Stomach smooth muscle (tissue), 2 donors: ENCODE measurements around the gene CDK12.
"Not testable (repeated sequence)": the region's sequence is repeated elsewhere in the genome, so short reads cannot be mapped to it uniquely, and the experiment has no call there.

Experiments
- H3K27ac ChIP-seq: one replicate; pipeline ENCODE4 v1.7.0; 2013; ENCODE audit warnings: mild to moderate bottlenecking, low read length, inconsistent platforms
- H3K27me3 ChIP-seq, 2 donors: one replicate each; pipeline ENCODE4 v1.7.0; 2013; ENCODE audit warnings: low read length in 2 of 2; ENCODE audit not compliant: insufficient read depth in 2 of 2, control insufficient read depth in 1 of 2
- H3K36me3 ChIP-seq, 2 donors: one replicate each; pipeline ENCODE4 v1.7.0; 2013; ENCODE audit warnings: low read length in 2 of 2; ENCODE audit not compliant: control insufficient read depth in 2 of 2, insufficient read depth in 2 of 2
- H3K4me1 ChIP-seq: one replicate; pipeline ENCODE4 v1.7.0; 2013; ENCODE audit warnings: low read length; ENCODE audit not compliant: control insufficient read depth, insufficient read depth
- H3K4me3 ChIP-seq, 2 donors: one replicate each; pipeline ENCODE4 v1.7.0; 2013; ENCODE audit warnings: low read length in 2 of 2
- H3K9ac ChIP-seq, 2 donors: one replicate each; pipeline ENCODE4 v1.7.0; 2013; ENCODE audit warnings: low read length in 2 of 2, mild to moderate bottlenecking in 1 of 2
- H3K9me3 ChIP-seq, 2 donors: one replicate each; pipeline ENCODE4 v1.7.0; 2013; ENCODE audit warnings: low read length in 2 of 2; ENCODE audit not compliant: control insufficient read depth in 2 of 2
- donor health status: healthy.
- donor health status: Pancreatic carcinoma.

The CDK12 gene

GRCh38 chr17:39462631-39463375 lies 1.5 kb downstream of the CDK12 start:
- Histone ChIP-seq H3K4me1 (peaks cover 9% of the 10 kb centered on the region), H3K27me3 (no peaks in the 10 kb centered on the region), H3K9ac (peak overlapping the region; percentile 98 to 99), H3K27ac (peak overlapping the region; percentile 81), H3K4me3 (peak overlapping the region; percentile 96 to 99), H3K36me3 (no peaks in the 10 kb centered on the region), H3K9me3 (no peaks in the 10 kb centered on the region)

GRCh38 chr17:39464639-39465181 lies 3.4 kb downstream of the CDK12 start:
- H3K36me3 ChIP-seq, H3K4me1 ChIP-seq, H3K9ac ChIP-seq, H3K27me3 ChIP-seq, H3K9me3 ChIP-seq, H3K27ac ChIP-seq: not testable (repeated sequence)
- H3K4me3 ChIP-seq = peak overlapping the region; percentile 96 to 99

- peaks cover 7 to 11% of the 10 kb centered on the region in 2 donors for H3K36me3 ChIP-seq
- not testable (repeated sequence) for H3K9me3 ChIP-seq, H3K27me3 ChIP-seq, H3K9ac ChIP-seq, H3K4me3 ChIP-seq, H3K27ac ChIP-seq, H3K4me1 ChIP-seq
Measured at GRCh38 chr17:39468610-39469009, 7.3 kb downstream of the CDK12 start.

GRCh38 chr17:39473310-39473709 lies 12.0 kb downstream of the CDK12 start:
- Histone ChIP-seq H3K27me3 (no peaks in the 10 kb centered on the region), H3K4me3 (no peak overlapping the region), H3K36me3 (peaks cover 11 to 12% of the 10 kb centered on the region in 2 donors), H3K9me3 (no peaks in the 10 kb centered on the region), H3K4me1 (no peaks in the 10 kb centered on the region), H3K27ac (no peak overlapping the region), H3K9ac (no peak overlapping the region)

- H3K4me1 ChIP-seq, H3K27ac ChIP-seq, H3K36me3 ChIP-seq, H3K9me3 ChIP-seq, H3K9ac ChIP-seq, H3K4me3 ChIP-seq, H3K27me3 ChIP-seq: not testable (repeated sequence)
Measured at GRCh38 chr17:39479631-39480030, 18.3 kb downstream of the CDK12 start.

GRCh38 chr17:39483506-39483905 lies 22.2 kb downstream of the CDK12 start:
- Histone ChIP-seq H3K9ac (no peak overlapping the region), H3K4me1 (no peaks in the 10 kb centered on the region), H3K4me3 (no peak overlapping the region), H3K27me3 (no peaks in the 10 kb centered on the region), H3K27ac (no peak overlapping the region), H3K9me3 (no peaks in the 10 kb centered on the region), H3K36me3 (peaks cover 2 to 4% of the 10 kb centered on the region in 2 donors)

- H3K9ac ChIP-seq = no peak overlapping the region
Measured at GRCh38 chr17:39484178-39484577, 22.9 kb downstream of the CDK12 start.

GRCh38 chr17:39485555-39485954 lies 24.3 kb downstream of the CDK12 start:
- Histone ChIP-seq H3K9ac (no peak overlapping the region), H3K36me3 (peaks cover 3 to 6% of the 10 kb centered on the region in 2 donors), H3K9me3 (no peaks in the 10 kb centered on the region), H3K27ac (no peak overlapping the region), H3K27me3 (no peaks in the 10 kb centered on the region), H3K4me1 (no peaks in the 10 kb centered on the region), H3K4me3 (no peak overlapping the region)

More at GRCh38 chr17:39484178-39484577, 22.9 kb downstream of the CDK12 start:
- Histone ChIP-seq H3K36me3 (peaks cover 2 to 4% of the 10 kb centered on the region in 2 donors), H3K9me3 (no peaks in the 10 kb centered on the region), H3K4me3 (no peak overlapping the region), H3K27me3 (no peaks in the 10 kb centered on the region), H3K27ac (no peak overlapping the region), H3K4me1 (no peaks in the 10 kb centered on the region)

- H3K36me3 ChIP-seq = peaks cover 6 to 12% of the 10 kb centered on the region in 2 donors
- H3K4me1 ChIP-seq = no peaks in the 10 kb centered on the region
- H3K27me3 ChIP-seq = no peaks in the 10 kb centered on the region
- H3K9ac ChIP-seq = no peak overlapping the region
- H3K4me3 ChIP-seq = no peak overlapping the region
- no peak overlapping the region for H3K27ac ChIP-seq
- no peaks in the 10 kb centered on the region for H3K9me3 ChIP-seq
Measured at GRCh38 chr17:39486242-39486641, 25.0 kb downstream of the CDK12 start.

- peaks cover 9 to 16% of the 10 kb centered on the region in 2 donors for H3K36me3 ChIP-seq
Measured at GRCh38 chr17:39487490-39487889, 26.2 kb downstream of the CDK12 start.

GRCh38 chr17:39487946-39488345 lies 26.7 kb downstream of the CDK12 start:
- no peaks in the 10 kb centered on the region for H3K4me1 ChIP-seq

More at GRCh38 chr17:39487490-39487889, 26.2 kb downstream of the CDK12 start:
- not testable (repeated sequence) for H3K4me3 ChIP-seq, H3K9ac ChIP-seq, H3K27me3 ChIP-seq, H3K27ac ChIP-seq, H3K4me1 ChIP-seq, H3K9me3 ChIP-seq

More at GRCh38 chr17:39487946-39488345, 26.7 kb downstream of the CDK12 start:
- H3K9ac ChIP-seq = no peak overlapping the region
- H3K27ac ChIP-seq = no peak overlapping the region
- H3K27me3 ChIP-seq = no peaks in the 10 kb centered on the region
- no peak overlapping the region for H3K4me3 ChIP-seq
- peaks cover 13 to 20% of the 10 kb centered on the region in 2 donors for H3K36me3 ChIP-seq
- no peaks in the 10 kb centered on the region for H3K9me3 ChIP-seq
